CD4-positive, alpha-beta T cell treated with Interleukin-2 at 100 ng/mL for 4 hours (primary cell): ENCODE data around the gene PER2.

Experiments
- DNase-seq: peaks from one replicate; pipeline ENCODE4 v3.0.0-alpha.2; 2020; ENCODE audit warnings: low spot score

PER2 gene

GRCh38 chr2:238263204-238264071 is 25.0 kb downstream of the PER2 start:
- peak; percentile 74 for DNase-seq

- no peak for DNase-seq
These were observed 25.8 kb downstream of the PER2 start for GRCh38 chr2:238262496-238263122.

DNA sequence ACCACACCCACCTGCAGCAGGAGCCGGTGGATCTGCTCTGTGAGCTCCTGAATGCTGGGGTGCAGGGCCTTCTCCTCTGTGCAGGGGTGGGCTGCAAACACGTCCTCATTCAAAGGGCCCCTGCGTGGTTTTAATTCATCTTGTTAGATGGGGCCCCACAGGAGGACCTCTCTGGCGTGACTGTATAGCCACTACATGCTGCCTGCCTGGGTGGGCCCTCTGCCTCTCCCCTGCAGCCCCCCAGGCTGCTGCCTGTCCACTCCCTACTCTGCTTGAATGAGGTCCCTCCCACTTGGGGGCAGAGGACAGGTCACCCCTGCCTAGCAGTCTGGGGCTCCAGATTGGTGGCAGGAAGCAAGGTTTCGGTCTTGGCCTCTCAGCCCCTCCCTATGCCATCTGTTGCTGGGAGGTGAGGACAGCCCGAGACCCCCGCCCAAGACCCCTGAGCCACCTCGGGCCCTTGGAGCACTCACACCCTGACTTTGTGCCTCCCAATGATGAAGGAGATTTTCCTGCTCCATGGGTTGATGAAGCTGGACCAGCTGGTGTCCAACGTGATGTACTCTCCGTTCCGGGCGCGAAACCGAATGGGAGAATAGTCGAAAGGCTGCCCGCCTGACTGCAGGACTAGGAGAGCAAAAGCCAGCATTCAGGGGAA is 26.6 kb downstream of the PER2 start:
- no peak for DNase-seq

- DNase-seq = no peak
These were observed 27.5 kb downstream of the PER2 start for GRCh38 chr2:238260883-238261282.

DNA sequence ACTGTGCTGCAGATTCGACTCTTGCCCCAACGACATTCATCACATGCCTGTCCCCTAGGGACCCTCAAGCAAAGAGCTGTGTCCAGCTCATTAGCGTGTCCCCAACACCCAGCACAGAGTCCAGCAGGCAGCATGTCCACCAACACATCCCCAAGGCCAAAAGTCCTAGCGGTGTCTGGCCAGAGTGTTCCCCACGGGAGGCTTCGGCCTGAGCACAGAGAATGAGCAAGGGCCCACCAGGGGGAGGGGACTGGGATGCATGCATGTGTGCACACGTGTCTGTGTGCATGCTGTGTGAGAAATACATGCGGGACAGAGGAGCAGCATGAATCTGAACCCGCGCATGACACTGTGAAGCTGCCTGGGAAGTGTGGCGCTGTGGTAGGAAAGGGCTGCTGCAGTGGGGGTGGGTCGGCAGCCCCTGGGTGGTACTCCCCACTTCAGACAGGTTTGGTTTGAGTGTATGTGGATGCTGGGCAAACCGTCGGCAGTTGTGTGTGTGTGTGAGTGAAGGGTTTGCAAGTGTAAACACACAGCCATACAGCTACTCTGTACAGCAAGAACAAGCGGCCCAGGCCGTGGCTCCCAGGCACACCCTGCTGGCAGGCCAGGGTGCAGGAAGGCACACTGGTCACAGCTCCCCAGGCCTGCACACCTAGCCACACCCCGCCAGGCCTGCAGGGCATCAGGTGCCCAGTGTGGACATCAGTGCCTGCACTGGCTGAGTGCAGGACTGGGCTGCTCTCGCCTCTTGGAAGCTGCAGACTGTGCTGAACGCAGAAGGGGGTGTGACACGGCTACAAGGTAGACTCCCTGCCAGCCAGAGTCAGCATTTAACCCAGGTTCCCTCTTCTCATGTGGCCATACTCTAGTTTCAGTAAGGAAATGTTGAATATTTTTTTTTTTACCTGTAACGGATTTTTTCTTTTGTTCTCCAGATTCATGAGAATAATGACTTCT is 29.1 kb downstream of the PER2 start:
- DNase-seq = no peak

DNA sequence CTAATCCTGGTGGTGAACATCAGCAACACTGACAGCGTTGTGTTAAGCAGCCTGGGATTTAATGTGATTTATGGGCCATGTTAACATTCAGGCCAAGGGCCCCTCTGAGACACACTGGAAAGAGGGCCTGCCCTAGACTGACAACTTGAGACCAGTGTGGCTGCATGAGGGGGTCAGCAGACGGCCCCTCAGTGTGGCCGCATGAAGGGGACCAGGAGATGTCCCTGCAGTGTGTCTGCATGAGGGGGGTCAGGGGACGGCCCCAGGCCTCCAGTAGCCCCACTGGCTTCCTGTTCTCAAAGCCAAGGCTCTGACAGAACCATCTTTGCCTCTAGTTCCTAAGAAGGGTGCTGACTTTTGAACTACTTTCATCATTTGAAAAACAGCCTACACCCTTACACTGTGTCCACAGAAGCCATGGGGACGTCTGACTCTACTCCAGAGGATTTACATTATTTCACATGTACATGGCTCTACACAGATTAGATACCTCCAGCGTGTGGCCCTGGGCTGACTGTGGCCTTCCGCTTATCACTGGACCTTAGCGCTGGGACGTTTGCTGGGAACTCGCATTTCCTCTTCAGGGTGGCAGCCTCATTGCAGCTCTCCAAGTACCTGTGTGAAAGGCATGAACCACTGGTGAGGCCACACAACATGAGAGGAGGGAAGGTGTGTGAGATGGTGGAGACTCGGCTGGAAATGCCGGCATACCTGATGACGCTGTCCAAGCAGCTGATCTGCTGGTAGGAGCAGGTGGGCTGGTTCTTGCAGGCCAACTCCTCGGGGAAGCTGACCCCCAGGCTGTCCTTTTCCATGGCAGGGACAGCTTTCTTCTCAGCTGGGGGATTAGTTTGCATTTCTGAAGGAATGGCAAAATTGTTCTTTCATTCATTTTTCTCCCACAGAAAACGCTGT is 30.4 kb downstream of the PER2 start:
- no peak for DNase-seq

GRCh38 chr2:238256594-238257104 is 31.8 kb downstream of the PER2 start:
- DNase-seq = peak; percentile 79

- no peak for DNase-seq
These were observed 32.3 kb downstream of the PER2 start for GRCh38 chr2:238256111-238256510.

GRCh38 chr2:238255636-238256035 is 32.8 kb downstream of the PER2 start:
- no peak for DNase-seq

DNA sequence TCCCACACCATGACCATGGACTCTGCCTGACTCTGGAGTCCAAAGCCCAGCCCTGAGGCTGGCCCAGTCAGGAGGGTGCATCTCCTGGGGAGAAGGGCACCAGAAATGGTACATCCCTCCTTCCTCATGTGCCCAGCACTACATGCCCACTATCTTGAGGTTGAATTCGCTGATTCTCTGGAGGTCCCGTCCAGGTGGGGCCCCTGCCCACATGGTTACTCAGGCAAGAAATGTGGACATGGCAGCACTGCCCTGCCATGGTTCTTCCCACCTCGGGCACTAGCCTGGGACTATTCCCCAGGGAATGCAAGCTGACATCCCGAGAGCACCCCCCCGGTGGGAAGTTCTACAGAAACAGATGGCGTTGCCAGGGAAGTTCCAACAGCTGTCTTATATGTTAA is 33.3 kb downstream of the PER2 start:
- DNase-seq = no peak

- no peak for DNase-seq
These were observed 34.2 kb downstream of the PER2 start for GRCh38 chr2:238254095-238254723.

GRCh38 chr2:238252766-238253630 is 35.4 kb downstream of the PER2 start:
- no peak for DNase-seq

DNA sequence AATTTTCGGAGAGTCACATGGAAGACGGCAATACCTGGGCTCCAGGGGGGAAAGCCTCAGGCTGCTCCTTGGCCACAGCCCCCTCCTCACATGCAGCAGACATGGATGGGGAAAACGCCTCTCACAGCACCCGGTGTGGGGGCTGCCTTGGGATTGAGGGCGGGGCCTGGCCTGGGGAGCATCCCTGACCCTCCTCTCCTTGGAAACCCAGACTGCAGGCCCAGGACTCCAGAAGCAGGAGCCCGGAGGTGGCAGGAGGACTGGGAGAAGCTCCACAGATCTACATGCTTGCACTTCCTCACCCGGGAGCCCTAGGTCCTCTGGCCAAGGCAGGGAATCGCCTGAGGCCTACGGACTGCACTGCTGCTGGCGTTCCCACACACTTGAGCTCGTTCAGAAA is 36.4 kb downstream of the PER2 start:
- DNase-seq = no peak

- DNase-seq = no peak
These were observed 37.1 kb downstream of the PER2 start for GRCh38 chr2:238251331-238251730.

DNA sequence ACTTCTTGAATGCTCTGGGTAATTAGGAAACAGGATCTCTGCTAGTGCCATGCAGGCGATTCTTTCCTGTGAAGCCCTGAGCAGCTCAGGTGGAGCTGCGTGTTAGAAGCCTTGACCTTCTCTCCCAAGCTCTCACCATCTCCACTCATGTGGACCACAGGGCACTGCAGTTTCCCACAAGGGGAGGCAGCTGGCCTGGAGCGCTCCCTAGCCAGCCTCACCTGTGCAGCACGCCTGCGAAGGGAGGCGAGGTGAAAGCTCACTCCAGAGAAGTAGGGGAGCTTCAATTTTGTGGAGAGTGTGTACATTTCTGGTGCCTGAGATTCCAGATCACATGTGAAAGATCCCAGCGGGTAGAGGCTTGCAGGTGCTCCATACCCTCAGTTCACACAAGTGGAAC is 37.5 kb downstream of the PER2 start:
- no peak for DNase-seq

DNA sequence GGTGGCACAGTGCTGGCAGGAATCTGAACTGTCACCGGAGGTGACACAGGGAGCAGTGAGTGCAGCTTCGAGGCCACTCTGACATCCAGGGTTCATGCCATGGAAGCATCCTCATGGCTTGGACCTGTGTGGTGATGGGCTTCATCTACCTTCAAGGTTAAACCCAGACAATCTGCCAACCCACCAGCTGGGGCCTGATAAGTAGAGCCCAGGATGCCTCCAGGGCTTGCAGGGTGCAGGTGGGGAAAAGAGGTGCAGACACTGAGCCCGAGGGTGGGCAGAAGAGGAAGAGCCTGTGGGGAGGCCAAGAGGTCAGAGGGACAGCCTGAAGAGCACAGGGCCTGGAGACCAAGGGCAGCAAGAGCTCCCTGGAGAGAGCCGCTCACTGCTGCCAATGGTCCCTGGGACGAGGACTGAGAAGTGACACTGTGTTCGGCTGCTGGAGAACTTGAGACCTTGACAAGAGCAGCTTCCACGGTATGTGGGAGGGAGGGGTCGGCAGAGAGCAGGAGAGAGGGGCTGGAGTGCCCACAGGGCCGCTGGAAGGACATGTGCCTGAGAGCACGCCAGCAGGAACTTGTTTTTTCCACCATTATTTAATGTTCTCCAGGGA is 40.5 kb downstream of the PER2 start:
- no peak for DNase-seq

DNA sequence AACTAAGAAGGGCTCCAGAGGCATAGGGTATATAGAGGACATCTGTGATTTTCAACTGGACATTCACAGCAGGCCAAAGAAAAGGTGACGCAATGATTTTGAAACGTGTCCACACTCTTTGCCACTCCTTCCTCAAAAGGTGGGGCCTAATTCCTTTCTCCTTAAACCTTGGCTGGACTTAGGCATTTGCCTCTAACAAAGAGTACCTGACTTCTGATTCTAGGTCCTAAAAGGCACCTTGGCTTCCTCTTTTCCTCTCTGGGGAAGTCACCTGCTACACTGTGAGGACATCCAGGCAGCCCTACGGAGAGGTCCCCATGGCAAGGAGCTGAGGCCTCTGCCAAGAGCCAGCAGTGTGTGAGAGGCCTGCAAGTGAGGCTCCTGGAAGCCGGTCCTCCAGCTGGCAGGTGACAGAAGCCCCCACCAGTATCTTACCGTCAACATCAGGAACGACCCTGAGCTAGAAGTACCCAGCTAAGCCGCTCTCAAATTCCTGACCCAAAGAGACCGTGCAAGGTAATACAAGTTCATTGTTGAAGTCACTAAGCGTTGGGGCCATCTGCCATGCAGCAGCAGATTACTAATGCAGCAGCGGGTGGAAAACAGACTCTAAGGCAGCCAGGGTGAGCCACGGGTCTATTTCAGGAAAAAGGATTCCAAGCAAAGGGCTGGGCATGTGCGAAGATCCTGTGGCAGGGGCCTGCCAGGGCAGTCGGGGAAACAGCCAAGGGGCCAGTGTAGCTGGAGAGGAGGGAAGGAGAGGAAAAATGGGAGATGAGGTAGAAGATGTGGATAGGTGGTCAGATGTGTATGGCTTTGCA is 41.2 kb downstream of the PER2 start:
- no peak for DNase-seq

DNA sequence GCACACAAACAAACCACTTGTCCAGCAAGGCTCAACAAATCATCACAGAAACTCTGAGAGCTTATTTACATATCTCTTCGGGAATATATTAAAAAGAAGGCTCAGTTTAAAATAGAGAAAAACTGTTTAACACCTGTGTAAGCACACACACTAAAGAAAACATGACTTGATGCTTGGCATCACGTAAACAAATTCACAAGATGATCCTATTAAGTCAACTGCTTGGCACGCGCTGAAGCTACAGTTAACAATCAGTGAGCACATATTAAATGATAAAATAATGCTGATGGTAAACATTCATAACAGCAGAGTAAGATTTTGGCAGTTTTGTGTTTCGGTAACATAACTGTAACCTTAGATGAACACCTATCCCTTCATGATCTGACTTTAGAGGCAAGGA is 44.3 kb downstream of the PER2 start:
- no peak for DNase-seq
